ENCODE results near the gene ARID1A. TPM values are rescaled to one million over a fixed set of nuclear protein-coding genes. Genes with fewer than 3 reads are reported as not detected.
"Not testable (repeated sequence)": the region's sequence is repeated elsewhere in the genome, so short reads cannot be mapped to it uniquely, and the experiment has no call there.

Gene ARID1A
- polyA plus RNA-seq, 1 donor (not counting 4 experiments of a cell fraction or from before 2014, with no cell fraction given), result 10.2 TPM

DNA sequence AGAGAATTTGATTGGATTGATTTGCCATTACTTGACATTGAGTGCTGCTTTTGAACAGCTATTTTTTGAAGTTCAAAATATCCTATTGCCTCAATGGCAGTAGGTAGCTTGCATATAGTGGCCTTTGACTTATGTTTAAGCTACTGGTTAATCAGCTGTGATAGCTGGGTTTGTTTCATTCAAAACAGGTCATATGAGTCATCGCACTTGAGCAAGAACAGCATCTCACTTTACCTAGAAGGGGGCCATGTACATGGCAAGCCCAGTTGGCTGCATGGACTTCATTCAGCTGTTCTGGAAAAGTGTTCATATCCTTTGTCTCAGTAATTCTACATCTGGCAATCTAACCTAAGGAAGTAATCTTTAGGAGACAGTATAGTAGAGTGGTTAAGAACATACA is 29.0 kb upstream of the ARID1A start:
- H3K36me3 ChIP-seq (ENCODE audit: control insufficient read depth in 2 of 2, extremely low read depth in 1 of 2, insufficient read depth in 2 of 2, low read length in 2 of 2), result no peaks in the 10 kb centered on the region
- no peak for DNase-seq (ENCODE audit: low read depth, low spot score)
- H3K9me1 ChIP-seq (ENCODE audit: control insufficient read depth, extremely low read depth, insufficient read depth, low read length), result no peaks in the 10 kb centered on the region
- H3K27ac ChIP-seq (ENCODE audit: control insufficient read depth, insufficient read depth, low read length), result no peak overlapping the region
- no peak for FAIRE-seq
- no peaks in the 10 kb centered on the region for H3K4me1 ChIP-seq (ENCODE audit: control insufficient read depth, extremely low read depth, insufficient read depth, low read length)
- TF ChIP-seq EZH2 (IDR thresholded peaks at IDR 0.05; ENCODE audit: low read length), result no peak
- TF ChIP-seq, protein P1, sequence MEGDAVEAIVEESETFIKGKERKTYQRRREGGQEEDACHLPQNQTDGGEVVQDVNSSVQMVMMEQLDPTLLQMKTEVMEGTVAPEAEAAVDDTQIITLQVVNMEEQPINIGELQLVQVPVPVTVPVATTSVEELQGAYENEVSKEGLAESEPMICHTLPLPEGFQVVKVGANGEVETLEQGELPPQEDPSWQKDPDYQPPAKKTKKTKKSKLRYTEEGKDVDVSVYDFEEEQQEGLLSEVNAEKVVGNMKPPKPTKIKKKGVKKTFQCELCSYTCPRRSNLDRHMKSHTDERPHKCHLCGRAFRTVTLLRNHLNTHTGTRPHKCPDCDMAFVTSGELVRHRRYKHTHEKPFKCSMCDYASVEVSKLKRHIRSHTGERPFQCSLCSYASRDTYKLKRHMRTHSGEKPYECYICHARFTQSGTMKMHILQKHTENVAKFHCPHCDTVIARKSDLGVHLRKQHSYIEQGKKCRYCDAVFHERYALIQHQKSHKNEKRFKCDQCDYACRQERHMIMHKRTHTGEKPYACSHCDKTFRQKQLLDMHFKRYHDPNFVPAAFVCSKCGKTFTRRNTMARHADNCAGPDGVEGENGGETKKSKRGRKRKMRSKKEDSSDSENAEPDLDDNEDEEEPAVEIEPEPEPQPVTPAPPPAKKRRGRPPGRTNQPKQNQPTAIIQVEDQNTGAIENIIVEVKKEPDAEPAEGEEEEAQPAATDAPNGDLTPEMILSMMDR (optimal IDR thresholded peaks at IDR 0.05 in 1 of 3, IDR thresholded peaks at IDR 0.05 in 1 of 3, conservative IDR thresholded peaks at IDR 0.05 in 1 of 3; ENCODE audit: extremely low read depth in 1 of 3, insufficient read depth in 2 of 3, low read length in 3 of 3), result no peak
- H2AFZ ChIP-seq (ENCODE audit: control insufficient read depth, low read length), result no peak overlapping the region
- no peak overlapping the region for H3K4me2 ChIP-seq (ENCODE audit: control insufficient read depth, extremely low read depth, insufficient read depth, low read depth, low read length)
- H3K79me2 ChIP-seq (ENCODE audit: control insufficient read depth, insufficient read depth, low read length), result no peaks in the 10 kb centered on the region
- dilution Hi-C loops (cut with MboI; ENCODE audit: extremely low pct_ligation_motif_present, low sequenced_read_pairs), result no loop called here
- H4K20me1 ChIP-seq (ENCODE audit: control insufficient read depth, extremely low read depth, insufficient read depth, low read length), result no peaks in the 10 kb centered on the region
- no peaks in the 10 kb centered on the region for H3K9me3 ChIP-seq (ENCODE audit: control insufficient read depth, low read depth, low read length)
- no peaks in the 10 kb centered on the region for H3K27me3 ChIP-seq (ENCODE audit: control insufficient read depth, extremely low read depth, insufficient read depth, low read length)
- no peak overlapping the region for H3K9ac ChIP-seq (ENCODE audit: control insufficient read depth, extremely low read depth, insufficient read depth, low read length)
- no peak overlapping the region for H3K4me3 ChIP-seq (ENCODE audit: control insufficient read depth in 2 of 3, extremely low read depth in 1 of 3, insufficient read depth in 2 of 3, low read depth in 1 of 3, low read length in 3 of 3)

DNA sequence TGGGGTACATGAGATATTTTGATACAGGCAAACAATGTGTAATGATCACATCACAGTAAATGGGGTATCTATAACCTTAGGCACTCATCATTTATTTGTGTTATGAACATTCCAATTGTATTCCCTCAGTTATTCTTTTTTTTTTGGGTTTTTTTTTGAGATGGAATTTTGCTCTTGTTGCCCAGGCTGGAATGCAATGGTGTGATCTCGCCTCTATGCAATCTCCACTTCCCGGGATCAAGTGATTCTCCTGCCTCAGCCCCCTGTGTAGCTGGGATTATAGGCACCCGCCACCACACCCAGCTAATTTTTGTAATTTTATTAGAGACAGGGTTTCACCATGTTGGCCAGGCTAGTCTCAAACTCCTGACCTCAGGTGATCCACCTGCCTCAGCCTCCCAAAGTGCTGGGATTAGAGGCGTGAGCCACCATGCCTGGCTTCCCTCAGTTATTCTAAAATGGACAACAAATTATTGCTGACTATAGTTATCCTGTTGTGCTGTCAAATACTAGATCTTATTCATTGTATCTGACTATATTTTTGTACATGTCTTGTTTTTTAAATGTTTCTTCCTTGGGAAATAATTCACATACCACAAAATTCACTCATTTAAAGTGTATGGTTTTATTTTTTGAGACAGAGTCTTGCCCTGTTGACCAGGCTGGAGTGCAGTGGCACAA is 27.6 kb upstream of the ARID1A start:
- H3K27me3 ChIP-seq (ENCODE audit: control insufficient read depth, extremely low read depth, insufficient read depth, low read length); H4K20me1 ChIP-seq (ENCODE audit: control insufficient read depth, extremely low read depth, insufficient read depth, low read length); H3K9ac ChIP-seq (ENCODE audit: control insufficient read depth, extremely low read depth, insufficient read depth, low read length); H3K79me2 ChIP-seq (ENCODE audit: control insufficient read depth, insufficient read depth, low read length); DNase-seq (ENCODE audit: low read depth, low spot score); H3K9me1 ChIP-seq (ENCODE audit: control insufficient read depth, extremely low read depth, insufficient read depth, low read length); H2AFZ ChIP-seq (ENCODE audit: control insufficient read depth, low read length); H3K4me2 ChIP-seq (ENCODE audit: control insufficient read depth, extremely low read depth, insufficient read depth, low read depth, low read length); H3K36me3 ChIP-seq (ENCODE audit: control insufficient read depth in 2 of 2, extremely low read depth in 1 of 2, insufficient read depth in 2 of 2, low read length in 2 of 2); H3K27ac ChIP-seq (ENCODE audit: control insufficient read depth, insufficient read depth, low read length); H3K9me3 ChIP-seq (ENCODE audit: control insufficient read depth, low read depth, low read length); H3K4me3 ChIP-seq (ENCODE audit: control insufficient read depth in 2 of 3, extremely low read depth in 1 of 3, insufficient read depth in 2 of 3, low read depth in 1 of 3, low read length in 3 of 3); FAIRE-seq; dilution Hi-C loops (cut with MboI; ENCODE audit: extremely low pct_ligation_motif_present, low sequenced_read_pairs); H3K4me1 ChIP-seq (ENCODE audit: control insufficient read depth, extremely low read depth, insufficient read depth, low read length): not testable (repeated sequence)

Measured in keratinocyte (primary cell).